Colonic mucosa (tissue), 4 donors: Measurements from ENCODE around the gene C3. TPM values are rescaled to one million over a fixed set of nuclear protein-coding genes. Genes with fewer than 3 reads are reported as not detected.

Experiments used
- DNase-seq: peaks from one replicate; pipeline ENCODE4 v3.0.0-alpha.2; 2020
- H3K27ac ChIP-seq: fragments of 200-600 bp; one replicate; pipeline ENCODE4 v1.8.0; 2021
- H3K27me3 ChIP-seq: fragments of 200-600 bp; one replicate; pipeline ENCODE4 v1.8.0; 2021
- H3K36me3 ChIP-seq: fragments of 200-600 bp; one replicate; pipeline ENCODE4 v1.8.0; 2021
- H3K4me1 ChIP-seq: fragments of 200-600 bp; one replicate; pipeline ENCODE4 v1.8.0; 2021; ENCODE audit warnings: mild to moderate bottlenecking
- H3K4me3 ChIP-seq: fragments of 200-600 bp; one replicate; pipeline ENCODE4 v1.8.0; 2021
- H3K9ac ChIP-seq, 2 donors: one replicate each; pipeline ENCODE4 v1.7.0; 2013; ENCODE audit warnings: control low read depth in 2 of 2, low read depth in 2 of 2, low read length in 2 of 2
- H3K9me3 ChIP-seq: fragments of 200-600 bp; one replicate; pipeline ENCODE4 v1.8.0; 2021
- CTCF ChIP-seq: fragments of 200-600 bp; IDR thresholded peaks from one replicate; pipeline ENCODE4 v1.8.0; 2022; ENCODE audit warnings: antibody characterized with exemption, mild to moderate bottlenecking
- intact Hi-C: fragments of 100-400 bp; cut with DNase I; formaldehyde crosslinking; loops from one replicate; pipeline ENCODE4 v1.14.1; 2022
- total RNA-seq, 2 donors: library from RNA; stranded (reverse); fragmentation: NEBNext Ultra II Directional in 1 of 2; extraction: Animal tissue kit (Norgen Biotek cat#: 25700) in 1 of 2; gene quantifications; one replicate each; pipeline ENCODE4 v1.2.1, GENCODE V29; 2021
- donor health status: healthy.
- donor health status: DM: no; HTN: no; CAD: no.
- donor health status: DM: no; HTN: no; CAD: no.

Gene C3
- total RNA-seq, 2 donors from 2014 or later = 28.2 to 83.9 TPM

GRCh38 chr19:6700586-6701316, 19.7 kb downstream of the C3 start:
- no peak overlapping the region for H3K27ac ChIP-seq
- intact Hi-C loops = no loop called here
- DNase-seq = no peak
- H3K36me3 ChIP-seq = no peaks in the 10 kb centered on the region
- H3K27me3 ChIP-seq = no peaks in the 10 kb centered on the region
- TF ChIP-seq CTCF = no peak
- H3K9me3 ChIP-seq = no peaks in the 10 kb centered on the region
- no peaks in the 10 kb centered on the region for H3K4me1 ChIP-seq
- H3K4me3 ChIP-seq = no peak overlapping the region
- H3K9ac ChIP-seq = no peak overlapping the region

GRCh38 chr19:6699935-6700334, 20.5 kb downstream of the C3 start:
- Histone ChIP-seq H3K4me1 (no peaks in the 10 kb centered on the region), H3K36me3 (no peaks in the 10 kb centered on the region), H3K27me3 (no peaks in the 10 kb centered on the region), H3K27ac (no peak overlapping the region), H3K9ac (no peak overlapping the region), H3K4me3 (no peak overlapping the region), H3K9me3 (no peaks in the 10 kb centered on the region)
- intact Hi-C loops = no loop called here
- no peak for TF ChIP-seq CTCF
- DNase-seq = no peak

GRCh38 chr19:6697291-6697690, 23.2 kb downstream of the C3 start:
- H3K9ac ChIP-seq = no peak overlapping the region
- intact Hi-C loops = no loop called here
- no peaks in the 10 kb centered on the region for H3K4me1 ChIP-seq
- H3K36me3 ChIP-seq = no peaks in the 10 kb centered on the region
- H3K4me3 ChIP-seq = no peak overlapping the region
- no peak for DNase-seq
- H3K27me3 ChIP-seq = no peaks in the 10 kb centered on the region
- H3K9me3 ChIP-seq = no peaks in the 10 kb centered on the region
- TF ChIP-seq CTCF = no peak
- H3K27ac ChIP-seq = no peak overlapping the region

- Histone ChIP-seq H3K9me3 (no peaks in the 10 kb centered on the region), H3K4me1 (no peaks in the 10 kb centered on the region), H3K9ac (no peak overlapping the region), H3K36me3 (no peaks in the 10 kb centered on the region), H3K27me3 (no peaks in the 10 kb centered on the region), H3K4me3 (no peak overlapping the region), H3K27ac (no peak overlapping the region)
- TF ChIP-seq CTCF = no peak
- intact Hi-C loops = no loop called here
- DNase-seq = no peak
Measured at GRCh38 chr19:6696239-6696820, 24.1 kb downstream of the C3 start.

GRCh38 chr19:6694147-6694815, 26.2 kb downstream of the C3 start:
- Histone ChIP-seq H3K4me3 (no peak overlapping the region), H3K4me1 (no peaks in the 10 kb centered on the region), H3K9ac (no peak overlapping the region), H3K27me3 (no peaks in the 10 kb centered on the region), H3K9me3 (no peaks in the 10 kb centered on the region), H3K36me3 (no peaks in the 10 kb centered on the region), H3K27ac (no peak overlapping the region)
- no peak for TF ChIP-seq CTCF
- intact Hi-C loops = no loop called here
- no peak for DNase-seq
